GM19438 (cell line): ENCODE results near the gene ZBTB2.
A peak's percentile ranks its signal among the peaks of the same experiment; 100 is the strongest.
"Not testable (repeated sequence)": the region's sequence is repeated elsewhere in the genome, so short reads cannot be mapped to it uniquely, and the experiment has no call there.

ENCODE experiments used
- ATAC-seq: cut with Tn5 transposase; IDR thresholded peaks from one replicate; pipeline ENCODE4 v1.9.1; 2021; ENCODE audit warnings: low read depth; ENCODE audit not compliant: unreplicated experiment

The ZBTB2 gene

GRCh38 chr6:151338651-151339200, 52.6 kb downstream of the ZBTB2 start:
- ATAC-seq, result no peak

DNA sequence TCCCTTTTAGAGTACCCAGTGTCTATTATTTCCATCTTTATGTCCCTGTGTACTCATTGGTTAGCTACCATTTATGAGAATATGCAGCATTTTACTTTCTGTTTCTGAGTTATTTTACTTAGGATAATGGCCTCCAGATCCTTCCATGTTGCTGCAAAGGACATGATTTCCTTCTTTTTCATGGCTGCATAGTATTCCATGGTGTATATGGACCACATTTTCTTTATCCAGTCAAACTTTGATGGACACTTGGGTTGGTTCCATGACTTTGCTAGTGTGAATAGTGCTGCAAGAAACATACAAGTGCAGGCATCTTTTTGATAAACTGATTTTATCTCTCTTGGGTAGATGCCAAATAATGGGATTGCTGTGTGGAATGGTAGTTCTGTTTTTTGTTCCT, 55.4 kb downstream of the ZBTB2 start:
- no peak for ATAC-seq

DNA sequence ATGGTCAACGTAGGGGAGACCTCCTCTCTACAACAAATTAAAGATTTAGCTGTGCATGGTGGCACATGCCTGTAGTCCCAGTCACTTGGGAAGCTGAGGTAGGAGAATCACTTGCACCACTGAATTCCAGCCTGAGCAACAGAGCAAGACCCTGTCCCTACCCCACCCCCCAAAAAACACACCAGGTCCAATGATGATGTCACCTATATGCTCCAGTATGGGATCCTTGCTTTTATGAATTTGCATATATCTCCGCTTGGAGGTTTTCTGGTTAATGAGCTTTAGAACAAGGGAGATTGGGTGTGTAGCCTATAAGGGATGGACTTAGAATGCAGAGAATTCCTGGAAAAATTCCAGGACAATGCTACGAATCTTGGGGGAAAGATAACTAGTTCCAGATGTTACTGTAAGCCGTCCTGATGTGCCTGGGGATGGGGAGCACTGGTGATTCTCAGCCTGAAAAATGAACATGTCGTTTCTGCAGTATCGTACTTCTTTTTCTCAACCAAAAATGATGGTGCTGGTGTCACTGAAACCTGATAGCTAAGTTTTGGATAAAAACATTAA, 61.1 kb downstream of the ZBTB2 start:
- no peak for ATAC-seq

DNA sequence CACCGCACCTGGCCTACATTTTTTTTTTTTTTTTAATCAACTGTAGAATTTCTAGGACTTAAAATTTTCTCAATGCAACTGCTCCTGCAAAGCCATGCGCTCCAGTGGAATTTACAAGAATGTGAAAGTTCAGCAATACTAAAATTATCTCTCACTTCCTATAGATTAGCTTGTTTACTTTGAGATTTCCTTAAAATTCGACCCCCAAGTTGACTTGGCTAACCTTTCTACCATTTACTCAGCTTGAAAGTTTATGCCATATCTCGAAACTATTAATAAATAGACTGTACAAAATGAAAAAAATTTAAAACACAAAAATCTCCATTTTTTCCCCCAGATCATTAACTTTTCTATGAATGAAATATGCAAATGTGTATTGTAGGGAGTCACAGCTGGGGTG, 64.3 kb downstream of the ZBTB2 start:
- ATAC-seq, result no peak

DNA sequence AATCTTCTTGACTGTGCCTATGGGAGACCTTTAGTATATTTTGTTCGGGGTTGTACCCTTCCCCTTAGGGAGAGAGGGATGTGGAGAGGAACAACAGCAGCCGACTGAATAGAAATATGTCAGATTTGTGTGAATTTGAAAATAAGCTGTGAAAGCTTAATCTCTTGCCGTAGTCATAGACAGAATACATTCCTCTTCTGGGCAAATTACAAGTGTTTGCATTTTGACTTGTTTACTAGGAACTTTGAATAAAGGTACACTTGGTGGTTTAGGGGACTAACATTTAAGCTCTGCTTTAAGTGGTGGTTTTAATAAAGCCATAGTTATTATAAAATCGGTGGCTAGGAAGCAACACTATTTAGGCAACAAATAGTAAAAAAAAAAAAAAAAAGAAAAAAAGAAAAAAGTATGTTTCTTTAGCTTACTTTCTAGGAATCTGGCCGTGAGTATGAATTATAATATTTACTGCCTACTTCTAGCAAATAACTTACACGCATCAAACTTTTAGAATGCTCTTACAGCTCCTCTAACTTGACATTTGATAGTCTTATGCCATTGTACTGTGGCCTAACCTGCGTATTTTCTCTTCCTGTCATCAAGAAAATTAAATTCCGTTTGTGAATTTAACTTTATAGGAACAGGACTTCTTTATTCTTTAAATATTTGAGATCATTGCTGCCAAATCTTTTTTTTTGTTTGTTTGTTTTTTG, 65.1 kb downstream of the ZBTB2 start:
- no peak for ATAC-seq

DNA sequence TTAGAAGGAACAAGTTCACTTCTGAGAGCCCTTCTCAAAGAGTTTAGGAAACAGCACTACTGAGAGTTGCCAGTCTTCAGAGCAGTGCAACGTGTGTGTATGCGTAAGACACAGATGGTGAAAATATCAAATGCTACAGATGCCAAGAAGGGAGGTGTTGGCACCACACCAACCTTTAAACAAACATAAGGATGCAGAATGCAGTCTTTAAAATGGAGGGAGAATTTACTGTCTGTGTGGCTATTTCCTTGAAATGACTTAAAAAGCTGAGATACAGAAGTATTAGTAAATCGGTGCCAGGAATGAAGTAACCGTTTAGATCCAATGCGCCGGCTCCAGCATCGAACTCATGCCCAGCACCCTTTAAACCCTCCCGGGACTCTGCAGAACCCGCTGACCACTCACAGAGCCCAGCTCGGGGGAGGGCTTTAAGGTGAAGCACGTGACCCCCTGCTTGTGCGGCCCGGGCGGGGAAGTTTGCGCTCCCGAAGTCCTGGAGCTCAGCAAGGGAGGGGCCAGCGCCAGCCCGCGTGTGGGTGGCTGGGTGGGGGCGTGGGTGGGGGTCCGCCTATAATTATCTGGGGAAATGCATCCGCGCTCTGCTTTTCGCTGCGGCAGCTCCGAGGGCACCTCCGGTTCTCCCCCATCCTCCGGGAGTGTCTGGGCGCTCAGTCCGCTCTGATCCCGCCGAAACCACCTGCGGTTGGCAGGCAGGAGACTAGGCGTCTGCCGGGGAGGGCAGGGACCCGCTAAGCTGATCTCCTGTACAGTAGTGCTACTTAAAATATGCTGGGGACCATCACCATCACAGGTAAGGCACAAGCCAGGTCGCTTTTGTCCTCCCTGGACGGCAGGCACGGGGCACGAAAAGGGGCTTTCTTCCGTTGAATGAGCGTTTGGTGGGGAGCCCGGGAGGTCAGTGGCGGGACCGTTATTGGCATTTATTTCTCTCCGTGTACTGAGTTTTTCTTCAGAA, 66.0 kb downstream of the ZBTB2 start:
- ATAC-seq, result no peak

GRCh38 chr6:151324488-151324825, 66.9 kb downstream of the ZBTB2 start:
- no peak for ATAC-seq

DNA sequence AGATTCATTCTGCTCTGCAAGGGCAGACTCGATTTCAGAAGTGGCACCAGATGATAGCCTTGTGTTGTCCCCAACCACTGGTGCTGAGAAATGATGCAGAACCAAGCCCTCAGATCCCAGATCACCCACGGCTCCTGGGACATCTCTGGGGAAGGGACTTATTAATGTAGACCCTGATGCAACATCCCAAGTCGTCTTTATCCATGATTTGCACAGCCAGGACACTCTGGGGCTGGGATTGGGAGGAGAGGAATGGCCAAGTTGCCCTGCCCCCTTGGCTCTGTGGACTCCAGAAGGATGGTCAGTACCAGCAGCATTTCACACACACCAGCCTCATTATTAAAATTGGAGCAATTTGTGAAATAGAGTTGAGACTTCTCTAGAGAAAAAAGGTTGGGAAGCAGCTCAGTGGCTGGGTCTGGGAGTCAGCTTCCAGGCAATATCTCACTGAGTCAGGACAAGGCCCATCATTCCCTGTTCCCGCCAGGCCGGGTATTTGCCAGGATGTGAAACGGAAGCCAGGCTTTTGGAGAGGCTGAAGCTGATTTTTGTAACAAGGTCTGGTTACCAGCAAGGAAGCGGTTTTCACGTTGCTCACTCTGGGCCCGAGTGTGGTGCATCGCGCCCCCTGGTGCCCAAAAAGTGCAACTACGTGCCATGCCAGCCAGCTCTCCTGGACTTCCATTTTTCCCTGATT, 67.4 kb downstream of the ZBTB2 start:
- peak; percentile 67 for ATAC-seq

DNA sequence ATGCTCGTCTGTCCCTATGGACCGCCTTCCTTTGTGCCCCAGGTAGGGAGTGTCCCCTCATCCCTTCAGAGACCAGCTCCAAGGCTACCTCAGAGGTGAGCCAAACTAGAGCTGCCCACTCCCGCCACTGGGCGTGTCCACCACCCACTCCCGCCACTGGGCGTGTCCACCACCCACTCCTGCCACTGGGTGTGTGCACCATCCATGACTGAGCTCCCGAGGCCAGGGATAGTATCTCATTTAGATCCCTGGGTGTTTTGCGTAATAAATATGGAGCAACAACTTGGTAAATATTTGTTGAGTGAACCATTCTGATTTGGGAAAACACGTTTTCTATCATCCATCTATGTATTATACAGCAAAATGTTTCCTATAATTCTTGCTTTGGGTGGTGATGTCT, 68.8 kb downstream of the ZBTB2 start:
- ATAC-seq, result no peak

DNA sequence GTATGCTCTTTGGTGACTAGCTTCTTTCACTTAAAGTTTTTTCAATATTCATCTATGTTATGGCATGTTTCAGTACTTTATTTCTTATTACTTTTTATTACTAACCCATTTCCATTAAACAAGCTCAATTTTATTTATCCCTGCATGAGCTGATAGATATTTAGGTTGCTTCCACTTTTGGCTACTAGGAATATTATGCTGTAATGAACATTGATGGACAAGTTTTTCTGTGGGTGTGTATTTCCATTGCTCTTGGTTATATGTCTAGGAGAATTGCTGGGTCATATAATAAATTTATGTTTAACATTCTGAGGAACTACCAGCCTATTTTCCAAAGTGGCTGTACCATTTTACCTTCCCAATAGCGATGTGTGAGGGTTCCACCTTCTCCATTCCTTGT, 69.9 kb downstream of the ZBTB2 start:
- ATAC-seq, result no peak

DNA sequence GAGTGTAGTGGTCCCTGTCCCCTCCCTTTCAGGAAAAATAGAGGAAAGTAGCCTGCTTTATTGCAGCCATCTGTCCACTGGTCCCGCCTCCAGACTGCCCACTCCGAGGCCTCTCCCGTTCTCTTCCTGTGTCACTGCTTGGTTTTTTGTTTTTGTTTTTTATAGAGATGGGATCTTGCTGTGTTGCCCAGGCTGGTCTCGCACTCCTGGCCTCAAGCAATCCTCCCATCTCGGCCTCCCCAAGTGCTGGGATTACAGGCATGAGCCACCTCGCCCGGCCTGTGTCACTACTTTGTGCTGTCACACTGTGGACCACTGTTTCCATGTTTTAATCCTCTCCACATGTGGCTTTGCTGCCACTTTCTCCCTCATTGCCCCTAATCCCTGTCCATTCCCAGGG, 71.2 kb downstream of the ZBTB2 start:
- ATAC-seq, result no peak

- ATAC-seq, result no peak
Measured at GRCh38 chr6:151317995-151318365, 73.4 kb downstream of the ZBTB2 start.

GRCh38 chr6:151317103-151317994, 74.0 kb downstream of the ZBTB2 start:
- ATAC-seq, result no peak

GRCh38 chr6:151315661-151316060, 75.7 kb downstream of the ZBTB2 start:
- ATAC-seq, result not testable (repeated sequence)
